CD14-positive monocyte (primary cell): ENCODE data around the gene MCTS1. TPM values are rescaled to one million over a fixed set of nuclear protein-coding genes. Genes with fewer than 3 reads are reported as not detected.

Source experiments
- DNase-seq, 3 donors: peaks; one replicate each; pipeline ENCODE4 v3.0.0-alpha.2; 2011 to 2022
- H2AFZ ChIP-seq: 2 replicates; pipeline ENCODE4 v1.6.0; 2012; ENCODE audit warnings: mild to moderate bottlenecking, low read depth, low read length, inconsistent platforms; ENCODE audit not compliant: insufficient read depth, poor library complexity, severe bottlenecking
- H3K27ac ChIP-seq, 2 donors: 1 replicate in 1 of 2; 2 replicates in 1 of 2; pipeline ENCODE4 v1.5.1; 2012 to 2013; ENCODE audit warnings: low read length in 2 of 2, control low read depth in 1 of 2, inconsistent platforms in 1 of 2, low read depth in 1 of 2, mild to moderate bottlenecking in 1 of 2
- H3K27me3 ChIP-seq, 2 donors: one replicate each; pipeline versions ENCODE4 v1.6.0 to v1.6.1; 2011 to 2013; ENCODE audit warnings: low read length in 2 of 2; ENCODE audit not compliant: control insufficient read depth in 2 of 2, insufficient read depth in 2 of 2
- H3K36me3 ChIP-seq, 2 donors: replicated peaks in 1 of 2; 1 replicate in 1 of 2; 2 replicates in 1 of 2; pipeline versions ENCODE4 v1.5.1 to v1.6.1; 2012 to 2013; ENCODE audit warnings: low read length in 2 of 2, control low read depth in 1 of 2, inconsistent platforms in 1 of 2, mild to moderate bottlenecking in 1 of 2; ENCODE audit not compliant: insufficient read depth in 2 of 2, control insufficient read depth in 1 of 2
- H3K4me1 ChIP-seq, 2 donors: 1 replicate in 1 of 2; 2 replicates in 1 of 2; pipeline versions ENCODE4 v1.5.1 to v1.6.1; 2012 to 2013; ENCODE audit warnings: low read length in 2 of 2, control low read depth in 1 of 2, inconsistent platforms in 1 of 2, mild to moderate bottlenecking in 1 of 2, moderate library complexity in 1 of 2; ENCODE audit not compliant: insufficient read depth in 2 of 2, control insufficient read depth in 1 of 2
- H3K4me2 ChIP-seq: replicated peaks from 2 replicates; pipeline ENCODE3; 2012; ENCODE audit warnings: low read length, moderate library complexity, mild to moderate bottlenecking; ENCODE audit not compliant: poor library complexity, severe bottlenecking; ENCODE audit errors: extremely low read depth
- H3K4me3 ChIP-seq, 3 experiments: fragments of 200-600 bp in 1 of 3; sonication (generic) in 1 of 3; replicated peaks in 1 of 3; 1 replicate in 2 of 3; 2 replicates in 1 of 3; pipeline ENCODE4 v1.5.1; 2011 to 2013; ENCODE audit warnings: low read length in 3 of 3, mild to moderate bottlenecking in 3 of 3, control low read depth in 2 of 3, low read depth in 2 of 3, inconsistent platforms in 1 of 3, moderate library complexity in 1 of 3
- H3K79me2 ChIP-seq: 2 replicates; pipeline ENCODE4 v1.6.0; 2012; ENCODE audit warnings: mild to moderate bottlenecking, control low read depth, inconsistent platforms, low read length, moderate library complexity; ENCODE audit not compliant: insufficient read depth
- H3K9ac ChIP-seq: 2 replicates; pipeline ENCODE4 v1.6.0; 2017; ENCODE audit warnings: low read length, mild to moderate bottlenecking; ENCODE audit not compliant: insufficient read depth, poor library complexity, severe bottlenecking
- H3K9me3 ChIP-seq, 2 donors: replicated peaks in 1 of 2; 1 replicate in 1 of 2; 2 replicates in 1 of 2; pipeline versions ENCODE4 v1.5.1 to v1.6.1; 2012 to 2013; ENCODE audit warnings: low read length in 2 of 2, control low read depth in 1 of 2; ENCODE audit not compliant: control insufficient read depth in 1 of 2, insufficient read depth in 1 of 2
- H4K20me1 ChIP-seq: 2 replicates; pipeline ENCODE4 v1.6.0; 2012; ENCODE audit warnings: mild to moderate bottlenecking, low read length, control low read depth, moderate library complexity; ENCODE audit not compliant: insufficient read depth
- H3K27ac Mint-ChIP-seq, 7 donors: one replicate each; pipeline ENCODE4 v1.8.0; 2020; ENCODE audit warnings: mild to moderate bottlenecking in 7 of 7, mixed read lengths in 7 of 7, moderate library complexity in 6 of 7, inconsistent platforms in 2 of 7
- H3K27me3 Mint-ChIP-seq, 3 donors: one replicate each; pipeline ENCODE4 v1.8.0; 2021 to 2022; ENCODE audit warnings: low read depth in 3 of 3, mild to moderate bottlenecking in 3 of 3, mixed read lengths in 3 of 3, moderate library complexity in 3 of 3, inconsistent platforms in 1 of 3
- H3K36me3 Mint-ChIP-seq, 2 donors: one replicate each; pipeline ENCODE4 v1.8.0; 2020; ENCODE audit warnings: mixed read lengths in 2 of 2, inconsistent platforms in 1 of 2, mild to moderate bottlenecking in 1 of 2
- H3K4me1 Mint-ChIP-seq: one replicate; pipeline ENCODE4 v1.8.0; 2020; ENCODE audit warnings: mild to moderate bottlenecking, mixed read lengths
- H3K4me3 Mint-ChIP-seq, 2 donors: one replicate each; pipeline ENCODE4 v1.8.0; 2020; ENCODE audit warnings: mild to moderate bottlenecking in 2 of 2, mixed read lengths in 2 of 2, moderate library complexity in 1 of 2
- H3K9me3 Mint-ChIP-seq, 7 donors: one replicate each; pipeline ENCODE4 v1.8.0; 2020 to 2022; ENCODE audit warnings: mixed read lengths in 7 of 7, mild to moderate bottlenecking in 6 of 7, moderate library complexity in 6 of 7, inconsistent platforms in 2 of 7
- WGBS: methylation state at CpG from one replicate; pipeline ENCODE4 v1.1.5; 2013; ENCODE audit warnings: missing lambda C conversion rate; ENCODE audit not compliant: insufficient coverage; 5-methylcytosine and 5-hydroxymethylcytosine counted together
- intact Hi-C, 2 donors: fragments of 100-400 bp; cut with micrococcal nuclease; formaldehyde crosslinking; loops; one replicate each; pipeline versions ENCODE4 v1.15.0 to v1.15.1; 2023
- polyA plus RNA-seq, 3 donors: library from polyadenylated mRNA; depleted of rRNA in 1 of 3; unstranded in 2 of 3; stranded (reverse) in 1 of 3; fragments of 300-500 nt in 2 of 3; fragments of >200 nt in 1 of 3; fragmentation: Illumina TruSeq in 2 of 3; gene quantifications; 1 replicate in 2 of 3; 2 replicates in 1 of 3; pipeline ENCODE4 v1.2.3, GENCODE V29; 2012 to 2021
- TF ChIP-seq, protein P1 (sequence below): fragments of 200-600 bp; IDR thresholded peaks from one replicate; pipeline ENCODE4 v1.8.0; 2022; ENCODE audit warnings: antibody characterized with exemption, mild to moderate bottlenecking

The MCTS1 gene
- polyA plus RNA-seq, 3 donors: 25.0 to 85.1 (median 74.6) TPM

DNA sequence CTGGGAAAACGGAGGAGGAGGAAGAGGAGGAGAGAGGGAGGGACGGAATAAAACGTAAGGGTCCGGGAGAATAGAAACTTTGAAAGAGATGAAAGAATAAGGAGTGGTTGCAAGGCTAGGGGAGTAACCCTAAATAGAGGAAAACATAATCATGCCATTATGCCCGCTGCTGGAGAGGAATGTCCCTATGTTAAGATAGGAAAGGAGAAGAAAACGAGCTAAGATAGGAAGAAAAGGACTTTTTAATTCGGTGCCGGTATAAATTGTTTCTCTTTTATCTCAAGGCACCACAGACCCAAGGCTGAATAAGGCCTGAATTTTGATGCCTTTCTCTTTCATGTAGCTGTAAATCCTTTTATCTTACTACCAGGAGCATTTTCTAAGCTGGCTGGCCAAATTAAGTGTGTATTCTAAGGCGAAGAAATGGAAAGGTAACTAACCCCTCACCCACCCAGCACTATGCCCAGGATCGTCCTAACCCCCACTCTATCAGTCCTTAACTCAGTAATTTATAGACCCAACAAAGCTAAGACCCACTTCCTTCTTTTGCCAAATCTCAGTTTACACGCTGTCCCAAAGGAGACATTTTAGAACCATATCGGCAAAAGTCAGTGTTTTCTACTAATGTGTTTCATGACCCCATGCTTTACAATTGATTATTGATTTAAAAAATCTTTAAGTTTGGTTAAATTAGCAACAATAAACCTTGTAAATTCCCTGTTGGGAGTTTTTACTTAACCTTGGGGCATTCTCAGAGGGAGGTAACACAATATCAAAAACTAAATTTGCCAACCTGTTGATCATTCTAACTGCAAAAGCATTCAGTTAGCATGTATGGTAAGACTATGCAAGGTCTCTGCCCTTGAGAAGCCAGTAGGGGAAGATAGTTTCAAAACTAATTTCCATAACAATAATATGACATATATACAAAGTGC is 42.0 kb upstream of the MCTS1 start:
- peak overlapping the region; percentile 90 to 98 (median 95) for H3K27ac Mint-ChIP-seq
- Histone ChIP-seq H3K9me3 (no peaks in the 10 kb centered on the region), H3K79me2 (peaks cover 39% of the 10 kb centered on the region), H3K4me3 (peak overlapping the region; percentile 88 to 93 (median 91)), H3K27ac (peak overlapping the region; percentile 92 to 97), H3K4me1 (peaks cover 22 to 30% of the 10 kb centered on the region in 2 donors), H2AFZ (peak overlapping the region; percentile 54), H3K27me3 (no peaks in the 10 kb centered on the region), H3K9ac (peak overlapping the region; percentile 89), H3K4me2 (peak overlapping the region; percentile 80), H3K36me3 (peaks cover 0 to 8% of the 10 kb centered on the region in 2 donors), H4K20me1 (no peaks in the 10 kb centered on the region)
- H3K4me1 Mint-ChIP-seq: peaks cover 25% of the 10 kb centered on the region
- DNase-seq: peak in 2 of 3 donors; percentile 3 to 8
- TF ChIP-seq, protein P1, sequence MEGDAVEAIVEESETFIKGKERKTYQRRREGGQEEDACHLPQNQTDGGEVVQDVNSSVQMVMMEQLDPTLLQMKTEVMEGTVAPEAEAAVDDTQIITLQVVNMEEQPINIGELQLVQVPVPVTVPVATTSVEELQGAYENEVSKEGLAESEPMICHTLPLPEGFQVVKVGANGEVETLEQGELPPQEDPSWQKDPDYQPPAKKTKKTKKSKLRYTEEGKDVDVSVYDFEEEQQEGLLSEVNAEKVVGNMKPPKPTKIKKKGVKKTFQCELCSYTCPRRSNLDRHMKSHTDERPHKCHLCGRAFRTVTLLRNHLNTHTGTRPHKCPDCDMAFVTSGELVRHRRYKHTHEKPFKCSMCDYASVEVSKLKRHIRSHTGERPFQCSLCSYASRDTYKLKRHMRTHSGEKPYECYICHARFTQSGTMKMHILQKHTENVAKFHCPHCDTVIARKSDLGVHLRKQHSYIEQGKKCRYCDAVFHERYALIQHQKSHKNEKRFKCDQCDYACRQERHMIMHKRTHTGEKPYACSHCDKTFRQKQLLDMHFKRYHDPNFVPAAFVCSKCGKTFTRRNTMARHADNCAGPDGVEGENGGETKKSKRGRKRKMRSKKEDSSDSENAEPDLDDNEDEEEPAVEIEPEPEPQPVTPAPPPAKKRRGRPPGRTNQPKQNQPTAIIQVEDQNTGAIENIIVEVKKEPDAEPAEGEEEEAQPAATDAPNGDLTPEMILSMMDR: no peak
- peaks cover 0 to 7% (median 0%) of the 10 kb centered on the region in 7 donors for H3K9me3 Mint-ChIP-seq
- peaks cover 0 to 3% (median 2%) of the 10 kb centered on the region in 3 donors for H3K27me3 Mint-ChIP-seq
- peaks cover 0 to 3% of the 10 kb centered on the region in 2 donors for H3K36me3 Mint-ChIP-seq
- H3K4me3 Mint-ChIP-seq: peak overlapping the region; percentile 92 to 96
- 0% methylated on average over 5 of the region's 12 CpGs for WGBS
- intact Hi-C loops: loop anchor here (5.0 kb wide), 2 partner anchors 40 to 70 kb away; partner anchors contain the start of genes C1GALT1C1 (in 1 of the 2) and MCTS1 (in 1 of the 2)

DNA sequence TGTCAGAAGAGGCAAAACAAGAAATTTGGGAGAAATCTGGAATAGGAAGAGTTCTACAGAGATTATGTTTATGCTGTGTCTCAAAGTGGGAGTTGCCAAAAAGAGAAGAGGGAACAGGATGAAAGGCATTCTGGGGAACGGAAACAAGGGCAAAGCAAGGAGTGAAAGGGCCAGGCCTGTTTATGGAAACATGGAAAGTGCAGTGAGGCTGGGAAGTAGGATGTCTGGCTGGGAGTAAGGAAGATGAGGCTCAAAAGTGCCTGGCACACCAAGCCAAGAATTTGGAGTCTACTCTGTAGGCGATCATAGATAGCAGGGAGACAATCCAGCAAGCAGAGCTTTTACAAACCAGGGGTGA is 41.4 kb upstream of the MCTS1 start:
- peak overlapping the region; percentile 54 for H2AFZ ChIP-seq
- H3K9me3 ChIP-seq: no peaks in the 10 kb centered on the region
- Mint-ChIP-seq H3K36me3 (no peaks in the 10 kb centered on the region), H3K27me3 (peaks cover 0 to 5% (median 2%) of the 10 kb centered on the region in 3 donors), H3K27ac (peak overlapping the region; percentile 0 to 97 (median 90)), H3K4me1 (peaks cover 25% of the 10 kb centered on the region), H3K4me3 (peak overlapping the region in 1 of 2 donors; percentile 23), H3K9me3 (peaks cover 0 to 7% (median 0%) of the 10 kb centered on the region in 7 donors)
- no peaks in the 10 kb centered on the region for H3K27me3 ChIP-seq
- TF ChIP-seq, protein P1: no peak
- peak overlapping the region in 1 of 3 experiments; percentile 91 for H3K4me3 ChIP-seq
- intact Hi-C loops: loop anchor here (5.0 kb wide), 2 partner anchors 40 to 70 kb away; partner anchors contain the start of genes C1GALT1C1 (in 1 of the 2) and MCTS1 (in 1 of the 2)
- WGBS: 0% methylated on average over 1 of the region's 2 CpGs
- H3K27ac ChIP-seq: peak overlapping the region in 1 of 2 donors; percentile 92
- H3K9ac ChIP-seq: no peak overlapping the region
- H3K79me2 ChIP-seq: peaks cover 33% of the 10 kb centered on the region
- DNase-seq: no peak
- peaks cover 22 to 30% of the 10 kb centered on the region in 2 donors for H3K4me1 ChIP-seq
- H3K36me3 ChIP-seq: peaks cover 0 to 1% of the 10 kb centered on the region in 2 donors
- H4K20me1 ChIP-seq: no peaks in the 10 kb centered on the region
- peak overlapping the region; percentile 80 for H3K4me2 ChIP-seq
